ENCODE measurements around the gene NRP2. TPM values are rescaled to one million over a fixed set of nuclear protein-coding genes. Genes with fewer than 3 reads are reported as not detected.
A peak's percentile ranks its signal among the peaks of the same experiment; 100 is the strongest.

Gene NRP2
- total RNA-seq, 2 donors from 2014 or later: 69.7 to 92.4 TPM

- no peaks in the 10 kb centered on the region for H3K27me3 ChIP-seq (ENCODE audit: control insufficient read depth, insufficient read depth, low read length, poor library complexity, severe bottlenecking)
- peaks cover 35% of the 10 kb centered on the region for H3K36me3 Mint-ChIP-seq (ENCODE audit: low read depth)
- H3K27ac Mint-ChIP-seq: peak overlapping the region; percentile 96
- peaks cover 65% of the 10 kb centered on the region for H3K36me3 ChIP-seq (ENCODE audit: control insufficient read depth, insufficient read depth, low read length)
- no peaks in the 10 kb centered on the region for H3K9me3 Mint-ChIP-seq
- H3K4me1 Mint-ChIP-seq: peaks cover 9% of the 10 kb centered on the region
- no peaks in the 10 kb centered on the region for H3K27me3 Mint-ChIP-seq (ENCODE audit: insufficient read depth)
- H3K27ac ChIP-seq (ENCODE audit: low read depth, low read length): peak overlapping the region; percentile 48
- H3K9ac ChIP-seq (ENCODE audit: extremely low read depth, low read length, poor library complexity, severe bottlenecking): peak overlapping the region; percentile 35
- WGBS, 2 experiments (ENCODE audit: insufficient coverage in 1 of 2, insufficient read length in 1 of 2): 80 to 82% methylated on average over 2 to 8 of the region's 8 CpGs
- peak overlapping the region; percentile 39 for H3K4me3 Mint-ChIP-seq
- peak; percentile 72 for DNase-seq
- no peak for TF ChIP-seq CTCF (conservative IDR thresholded peaks at IDR 0.05)
- H3K4me1 ChIP-seq (ENCODE audit: control insufficient read depth, insufficient read depth, low read length): peaks cover 5% of the 10 kb centered on the region
- no peaks in the 10 kb centered on the region for H3K9me3 ChIP-seq (ENCODE audit: control insufficient read depth, low read length)
- no peak overlapping the region for H3K4me3 ChIP-seq (ENCODE audit: low read length)
Observed at GRCh38 chr2:205764270-205764746, 82.0 kb downstream of the NRP2 start.

- Histone ChIP-seq H3K36me3 (ENCODE audit: control insufficient read depth, insufficient read depth, low read length) (peaks cover 63% of the 10 kb centered on the region), H3K9ac (ENCODE audit: extremely low read depth, low read length, poor library complexity, severe bottlenecking) (no peak overlapping the region), H3K27me3 (ENCODE audit: control insufficient read depth, insufficient read depth, low read length, poor library complexity, severe bottlenecking) (no peaks in the 10 kb centered on the region), H3K4me3 (ENCODE audit: low read length) (no peak overlapping the region), H3K4me1 (ENCODE audit: control insufficient read depth, insufficient read depth, low read length) (peaks cover 8% of the 10 kb centered on the region), H3K9me3 (ENCODE audit: control insufficient read depth, low read length) (no peaks in the 10 kb centered on the region), H3K27ac (ENCODE audit: low read depth, low read length) (no peak overlapping the region)
- 95 to 97% methylated on average over 6 to 8 of the region's 8 CpGs for WGBS, 2 experiments (ENCODE audit: insufficient coverage in 1 of 2, insufficient read length in 1 of 2)
- TF ChIP-seq CTCF (conservative IDR thresholded peaks at IDR 0.05): no peak
- no peak overlapping the region for H3K27ac Mint-ChIP-seq
- H3K4me3 Mint-ChIP-seq: no peak overlapping the region
- peaks cover 17% of the 10 kb centered on the region for H3K4me1 Mint-ChIP-seq
- peaks cover 33% of the 10 kb centered on the region for H3K36me3 Mint-ChIP-seq (ENCODE audit: low read depth)
- no peak for DNase-seq
- no peaks in the 10 kb centered on the region for H3K9me3 Mint-ChIP-seq
- H3K27me3 Mint-ChIP-seq (ENCODE audit: insufficient read depth): no peaks in the 10 kb centered on the region
Observed at GRCh38 chr2:205765151-205765550, 82.8 kb downstream of the NRP2 start.

GRCh38 chr2:205766779-205767359, 84.6 kb downstream of the NRP2 start:
- Mint-ChIP-seq H3K9me3 (no peaks in the 10 kb centered on the region), H3K27me3 (ENCODE audit: insufficient read depth) (no peaks in the 10 kb centered on the region), H3K36me3 (ENCODE audit: low read depth) (peaks cover 37% of the 10 kb centered on the region), H3K4me1 (peaks cover 31% of the 10 kb centered on the region), H3K27ac (peak overlapping the region; percentile 33), H3K4me3 (no peak overlapping the region)
- Histone ChIP-seq H3K4me1 (ENCODE audit: control insufficient read depth, insufficient read depth, low read length) (peaks cover 19% of the 10 kb centered on the region), H3K9me3 (ENCODE audit: control insufficient read depth, low read length) (no peaks in the 10 kb centered on the region), H3K36me3 (ENCODE audit: control insufficient read depth, insufficient read depth, low read length) (peaks cover 71% of the 10 kb centered on the region), H3K4me3 (ENCODE audit: low read length) (no peak overlapping the region), H3K27ac (ENCODE audit: low read depth, low read length) (no peak overlapping the region), H3K27me3 (ENCODE audit: control insufficient read depth, insufficient read depth, low read length, poor library complexity, severe bottlenecking) (no peaks in the 10 kb centered on the region), H3K9ac (ENCODE audit: extremely low read depth, low read length, poor library complexity, severe bottlenecking) (no peak overlapping the region)
- DNase-seq: peak; percentile 84
- 33 to 51% methylated on average over 7 to 9 of the region's 9 CpGs for WGBS, 2 experiments (ENCODE audit: insufficient coverage in 1 of 2, insufficient read length in 1 of 2)
- peak; percentile 96 for TF ChIP-seq CTCF (conservative IDR thresholded peaks at IDR 0.05)

Data from endodermal cell (in vitro differentiated cells).